Measurements from ENCODE around the gene AP2A2.

- TF ChIP-seq CTCF (IDR thresholded peaks at IDR 0.05) (no peak), POLR2A (IDR thresholded peaks at IDR 0.05) (no peak)
Observed at GRCh38 chr11:959027-959426, 33.4 kb downstream of the AP2A2 start.

Measured in prostate gland (tissue), 2 donors.